Activated naive CD4-positive, alpha-beta T cell treated with anti-CD3 and anti-CD28 coated beads for 36 hours (primary cell): ENCODE data around the gene HOXC4. TPM values are rescaled to one million over a fixed set of nuclear protein-coding genes. Genes with fewer than 3 reads are reported as not detected.

Experiments used
- CTCF ChIA-PET: fragments of 350-600 bp; sonication (Branson Sonifier 250); formaldehyde crosslinking; loops from one replicate; lab custom pipeline; 2021; ENCODE audit warnings: antibody characterized with exemption; lab: Charles Lee
- DNase-seq: peaks from one replicate; pipeline ENCODE4 v3.0.0-alpha.2; 2020
- H3K27ac Mint-ChIP-seq: one replicate; pipeline ENCODE4 v1.8.0; 2021; ENCODE audit warnings: mild to moderate bottlenecking, mixed read lengths
- H3K27me3 Mint-ChIP-seq: one replicate; pipeline ENCODE4 v1.8.0; 2021; ENCODE audit warnings: low read depth, mixed read lengths
- H3K36me3 Mint-ChIP-seq: one replicate; pipeline ENCODE4 v1.8.0; 2021; ENCODE audit warnings: low read depth, mixed read lengths
- H3K4me1 Mint-ChIP-seq: one replicate; pipeline ENCODE4 v1.8.0; 2021; ENCODE audit warnings: low read depth, mixed read lengths
- H3K4me3 Mint-ChIP-seq: one replicate; pipeline ENCODE4 v1.8.0; 2021; ENCODE audit warnings: mild to moderate bottlenecking, moderate library complexity, mixed read lengths
- H3K9me3 Mint-ChIP-seq: one replicate; pipeline ENCODE4 v1.8.0; 2021; ENCODE audit warnings: mixed read lengths
- intact Hi-C: fragments of 100-400 bp; cut with micrococcal nuclease; formaldehyde crosslinking; loops from one replicate; pipeline ENCODE4 v1.15.1; 2023
- total RNA-seq, 2 experiments: library from RNA; stranded (reverse); gene quantifications; one replicate each; pipeline ENCODE4 v1.2.3, GENCODE V29; 2021

HOXC4 gene
- total RNA-seq, 2 experiments from 2014 or later: 0.12 TPM; not detected in 1

GRCh38 chr12:54058128-54058768 lies 4.6 kb downstream of the HOXC4 start:
- H3K9me3 Mint-ChIP-seq: no peaks in the 10 kb centered on the region
- DNase-seq: no peak
- H3K27me3 Mint-ChIP-seq: peaks cover 58% of the 10 kb centered on the region
- no peak overlapping the region for H3K27ac Mint-ChIP-seq
- no peaks in the 10 kb centered on the region for H3K36me3 Mint-ChIP-seq
- H3K4me3 Mint-ChIP-seq: no peak overlapping the region
- intact Hi-C loops: no loop called here
- H3K4me1 Mint-ChIP-seq: peaks cover 7% of the 10 kb centered on the region
- CTCF ChIA-PET: interaction anchor here (0.9 kb wide), 1 partner anchor 26 kb away, joined by 5 read pairs; no protein-coding TSS in a partner anchor

GRCh38 chr12:54059668-54060067 lies 6.0 kb downstream of the HOXC4 start:
- Mint-ChIP-seq H3K9me3 (no peaks in the 10 kb centered on the region), H3K4me1 (no peaks in the 10 kb centered on the region), H3K36me3 (no peaks in the 10 kb centered on the region), H3K4me3 (no peak overlapping the region), H3K27ac (no peak overlapping the region), H3K27me3 (peaks cover 59% of the 10 kb centered on the region)
- CTCF ChIA-PET: no interaction called here
- intact Hi-C loops: no loop called here
- DNase-seq: no peak

GRCh38 chr12:54060174-54060974 lies 6.7 kb downstream of the HOXC4 start:
- Mint-ChIP-seq H3K4me1 (no peaks in the 10 kb centered on the region), H3K27me3 (peaks cover 56% of the 10 kb centered on the region), H3K4me3 (no peak overlapping the region), H3K27ac (no peak overlapping the region), H3K36me3 (no peaks in the 10 kb centered on the region), H3K9me3 (no peaks in the 10 kb centered on the region)
- CTCF ChIA-PET: interaction anchor here (0.9 kb wide), 1 partner anchor 166 kb away, joined by 3 read pairs; no protein-coding TSS in a partner anchor
- intact Hi-C loops: no loop called here
- DNase-seq: no peak

GRCh38 chr12:54060975-54061778 lies 7.5 kb downstream of the HOXC4 start:
- H3K27me3 Mint-ChIP-seq: peaks cover 61% of the 10 kb centered on the region
- no peaks in the 10 kb centered on the region for H3K36me3 Mint-ChIP-seq
- DNase-seq: no peak
- no peaks in the 10 kb centered on the region for H3K4me1 Mint-ChIP-seq
- no peak overlapping the region for H3K4me3 Mint-ChIP-seq
- intact Hi-C loops: no loop called here
- no peak overlapping the region for H3K27ac Mint-ChIP-seq
- CTCF ChIA-PET: interaction anchor here (0.6 to 0.9 kb wide), 3 partner anchors 29 to 165 kb away, joined by 3 to 4 read pairs (median 3); partner anchors contain the start of gene HOXC10
- no peaks in the 10 kb centered on the region for H3K9me3 Mint-ChIP-seq

GRCh38 chr12:54065677-54066076 lies 12.0 kb downstream of the HOXC4 start:
- no peak overlapping the region for H3K27ac Mint-ChIP-seq
- DNase-seq: no peak
- peaks cover 33% of the 10 kb centered on the region for H3K27me3 Mint-ChIP-seq
- H3K4me3 Mint-ChIP-seq: no peak overlapping the region
- intact Hi-C loops: no loop called here
- no peaks in the 10 kb centered on the region for H3K4me1 Mint-ChIP-seq
- no peaks in the 10 kb centered on the region for H3K36me3 Mint-ChIP-seq
- CTCF ChIA-PET: interaction anchor here (0.6 to 1.6 kb wide), 6 partner anchors 33 to 179 kb away, joined by 3 to 8 read pairs (median 3); partner anchors contain the start of gene HOXC5
- no peaks in the 10 kb centered on the region for H3K9me3 Mint-ChIP-seq

- Mint-ChIP-seq H3K27ac (no peak overlapping the region), H3K36me3 (no peaks in the 10 kb centered on the region), H3K4me3 (no peak overlapping the region), H3K9me3 (no peaks in the 10 kb centered on the region), H3K27me3 (peaks cover 27% of the 10 kb centered on the region), H3K4me1 (no peaks in the 10 kb centered on the region)
- CTCF ChIA-PET: interaction anchor here (1.5 kb wide), 1 partner anchor 141 kb away, joined by 5 read pairs; no protein-coding TSS in a partner anchor
- intact Hi-C loops: no loop called here
- DNase-seq: no peak
Observed at GRCh38 chr12:54066408-54066807, 12.8 kb downstream of the HOXC4 start.

GRCh38 chr12:54068418-54069070 lies 14.9 kb downstream of the HOXC4 start:
- no peaks in the 10 kb centered on the region for H3K36me3 Mint-ChIP-seq
- CTCF ChIA-PET: no interaction called here
- peaks cover 20% of the 10 kb centered on the region for H3K27me3 Mint-ChIP-seq
- H3K4me1 Mint-ChIP-seq: no peaks in the 10 kb centered on the region
- DNase-seq: no peak
- no peak overlapping the region for H3K4me3 Mint-ChIP-seq
- intact Hi-C loops: no loop called here
- H3K9me3 Mint-ChIP-seq: no peaks in the 10 kb centered on the region
- H3K27ac Mint-ChIP-seq: no peak overlapping the region

GRCh38 chr12:54071942-54072341 lies 18.3 kb downstream of the HOXC4 start:
- intact Hi-C loops: no loop called here
- Mint-ChIP-seq H3K36me3 (no peaks in the 10 kb centered on the region), H3K27ac (no peak overlapping the region), H3K4me3 (no peak overlapping the region), H3K4me1 (no peaks in the 10 kb centered on the region), H3K9me3 (no peaks in the 10 kb centered on the region), H3K27me3 (peaks cover 4% of the 10 kb centered on the region)
- CTCF ChIA-PET: interaction anchor here (0.7 kb wide), 1 partner anchor 237 kb away, joined by 5 read pairs; no protein-coding TSS in a partner anchor
- no peak for DNase-seq

GRCh38 chr12:54074308-54074707 lies 20.7 kb downstream of the HOXC4 start:
- no peak overlapping the region for H3K27ac Mint-ChIP-seq
- no peaks in the 10 kb centered on the region for H3K9me3 Mint-ChIP-seq
- CTCF ChIA-PET: no interaction called here
- intact Hi-C loops: no loop called here
- H3K36me3 Mint-ChIP-seq: no peaks in the 10 kb centered on the region
- no peak overlapping the region for H3K4me3 Mint-ChIP-seq
- DNase-seq: no peak
- H3K27me3 Mint-ChIP-seq: peaks cover 4% of the 10 kb centered on the region
- H3K4me1 Mint-ChIP-seq: no peaks in the 10 kb centered on the region

GRCh38 chr12:54075409-54075808 lies 21.8 kb downstream of the HOXC4 start:
- Mint-ChIP-seq H3K36me3 (no peaks in the 10 kb centered on the region), H3K27me3 (peaks cover 4% of the 10 kb centered on the region), H3K4me3 (no peak overlapping the region), H3K27ac (no peak overlapping the region), H3K9me3 (no peaks in the 10 kb centered on the region), H3K4me1 (no peaks in the 10 kb centered on the region)
- intact Hi-C loops: no loop called here
- DNase-seq: no peak
- CTCF ChIA-PET: no interaction called here

GRCh38 chr12:54075974-54076373 lies 22.3 kb downstream of the HOXC4 start:
- CTCF ChIA-PET: interaction anchor here (0.6 kb wide), 1 partner anchor 125 kb away, joined by 3 read pairs; no protein-coding TSS in a partner anchor
- Mint-ChIP-seq H3K4me3 (no peak overlapping the region), H3K27me3 (peaks cover 4% of the 10 kb centered on the region), H3K9me3 (no peaks in the 10 kb centered on the region), H3K27ac (no peak overlapping the region), H3K4me1 (peaks cover under 1% of the 10 kb centered on the region), H3K36me3 (no peaks in the 10 kb centered on the region)
- DNase-seq: no peak
- intact Hi-C loops: no loop called here
